Stimulated activated CD8-positive, alpha-beta memory T cell treated with anti-CD3 and anti-CD28 coated beads, Interleukin-7, amount 100 ng/mL, for 48 hours (primary cell): Measurements from ENCODE around the gene MAGEA9.
A peak's percentile ranks its signal among the peaks of the same experiment; 100 is the strongest.
"Not testable (repeated sequence)": the region's sequence is repeated elsewhere in the genome, so short reads cannot be mapped to it uniquely, and the experiment has no call there.

ENCODE experiments used
- DNase-seq, 2 donors: peaks; one replicate each; pipeline ENCODE4 v3.0.0-alpha.2; 2020; ENCODE audit warnings: low read depth in 1 of 2; ENCODE audit errors: extremely low read depth in 1 of 2

Gene MAGEA9

GRCh38 chrX:149804102-149804501 lies 22.4 kb downstream of the MAGEA9 start:
- no peak for DNase-seq

- DNase-seq = no peak
Observed at GRCh38 chrX:149807747-149808458, 26.2 kb downstream of the MAGEA9 start.

GRCh38 chrX:149818652-149819051 lies 36.9 kb downstream of the MAGEA9 start:
- DNase-seq = no peak

GRCh38 chrX:149819371-149819770 lies 37.6 kb downstream of the MAGEA9 start:
- DNase-seq = no peak

GRCh38 chrX:149825424-149825823 lies 43.7 kb downstream of the MAGEA9 start:
- DNase-seq = peak in 1 of 2 donors; percentile 5

- DNase-seq = no peak
Observed at GRCh38 chrX:149827254-149827653, 45.5 kb downstream of the MAGEA9 start.

- DNase-seq = peak in 1 of 2 donors; percentile 5
Observed at GRCh38 chrX:149829751-149830191, 48.0 kb downstream of the MAGEA9 start.

GRCh38 chrX:149830192-149830873 lies 48.6 kb downstream of the MAGEA9 start:
- DNase-seq = no peak

- DNase-seq = no peak
Observed at GRCh38 chrX:149831473-149831872, 49.7 kb downstream of the MAGEA9 start.

GRCh38 chrX:149836728-149837127 lies 55.0 kb downstream of the MAGEA9 start:
- not testable (repeated sequence) for DNase-seq

- no peak for DNase-seq
Observed at GRCh38 chrX:149837167-149837566, 55.4 kb downstream of the MAGEA9 start.
